HepG2 (cell line): Measurements from ENCODE around the gene BBC3. TPM values are rescaled to one million over a fixed set of nuclear protein-coding genes. Genes with fewer than 3 reads are reported as not detected.

Source experiments
- ATAC-seq: fragments of 200-7000 bp; cut with Tn5 transposase; 3 replicates; pipeline ENCODE4 v1.9.1; 2020; ENCODE audit warnings: mild to moderate bottlenecking, moderate library complexity
- BruUV-seq: library from RNA; stranded (reverse); fragments of 400-500 nt; replicated peaks from 2 replicates; lab custom pipeline; 2021; lab: Mats Ljungman, UMichigan
- CTCF ChIA-PET: fragments of 300-600 bp; formaldehyde crosslinking; extraction: SDS; loops from one replicate; lab custom pipeline; 2021; ENCODE audit warnings: low total read pairs, inconsistent platforms, low intra/inter-chr PET ratio; lab: Yijun Ruan, JAX
- POLR2A ChIA-PET: fragments of 350-600 bp; sonication (Branson Sonifier 250); formaldehyde crosslinking; loops from one replicate; lab custom pipeline; 2020; ENCODE audit warnings: antibody characterized with exemption, inconsistent platforms; lab: Yijun Ruan, JAX
- DNase-seq: peaks from one replicate; pipeline ENCODE4 v3.0.0-alpha.2; 2015; ENCODE audit warnings: low spot score
- FAIRE-seq: peaks from 3 replicates; lab custom pipeline; 2011; peaks lifted over from hg19 to GRCh38; lab: Jason Lieb, UNC
- H2AFZ ChIP-seq: one replicate; pipeline ENCODE4 v1.6.1; 2011; ENCODE audit warnings: low read length, inconsistent platforms
- H3K27ac ChIP-seq: fragments of 300-600 bp; 3 replicates; pipeline ENCODE4 v1.8.0; 2011; ENCODE audit warnings: mixed run types, mild to moderate bottlenecking, mixed read lengths, low read length, inconsistent platforms; ENCODE audit not compliant: insufficient read depth; ENCODE audit errors: extremely low read length
- H3K27me3 ChIP-seq, 2 experiments: fragments of 200-600 bp in 1 of 2; 2 replicates in 1 of 2; 3 replicates in 1 of 2; pipeline versions ENCODE4 v1.6.0 to v1.8.0; 2011; ENCODE audit warnings: low read length in 2 of 2, mild to moderate bottlenecking in 2 of 2, moderate library complexity in 2 of 2, inconsistent platforms in 1 of 2; ENCODE audit not compliant: insufficient read depth in 2 of 2, control insufficient read depth in 1 of 2
- H3K36me3 ChIP-seq, 2 experiments: fragments of 200-600 bp in 1 of 2; replicated peaks in 1 of 2; 2 replicates in 1 of 2; 3 replicates in 1 of 2; pipeline versions ENCODE4 v1.5.1 to v1.8.0; 2011; ENCODE audit warnings: low read length in 2 of 2, inconsistent platforms in 1 of 2; ENCODE audit not compliant: insufficient read depth in 2 of 2, control insufficient read depth in 1 of 2
- H3K4me1 ChIP-seq: 2 replicates; pipeline ENCODE4 v1.5.1; 2012; ENCODE audit warnings: low read length, inconsistent platforms; ENCODE audit not compliant: insufficient read depth
- H3K4me2 ChIP-seq: 2 replicates; pipeline ENCODE4 v1.6.0; 2011; ENCODE audit warnings: low read depth, low read length, inconsistent platforms
- H3K4me3 ChIP-seq, 3 experiments: fragments of 200-600 bp in 1 of 3; sonication (generic), shearing (Covaris generic) in 1 of 3; replicated peaks in 1 of 3; 2 replicates each; pipeline ENCODE4 v1.5.1; 2011 to 2016; ENCODE audit warnings: low read length in 3 of 3, inconsistent platforms in 2 of 3, low read depth in 2 of 3, mild to moderate bottlenecking in 2 of 3, control low read depth in 1 of 3, mixed read lengths in 1 of 3; ENCODE audit not compliant: insufficient read depth in 1 of 3
- H3K79me2 ChIP-seq: one replicate; pipeline ENCODE4 v1.6.1; 2011; ENCODE audit warnings: low read length, inconsistent platforms; ENCODE audit not compliant: insufficient read depth
- H3K9ac ChIP-seq: 2 replicates; pipeline ENCODE4 v1.6.0; 2011; ENCODE audit warnings: mild to moderate bottlenecking, low read depth, low read length, inconsistent platforms; ENCODE audit not compliant: insufficient read depth
- H3K9me3 ChIP-seq: 2 replicates; pipeline ENCODE4 v1.5.1; 2012; ENCODE audit warnings: mild to moderate bottlenecking, low read length
- H4K20me1 ChIP-seq: 2 replicates; pipeline ENCODE4 v1.6.0; 2011; ENCODE audit warnings: inconsistent platforms, mild to moderate bottlenecking, low read length, moderate library complexity; ENCODE audit not compliant: insufficient read depth
- CBFB ChIP-seq: sonication (generic); formaldehyde crosslinking; IDR thresholded peaks from 2 replicates; pipeline ENCODE4 v1.4.0; 2020; ENCODE audit warnings: missing genetic modification reagents
- DR1 ChIP-seq: sonication (generic); formaldehyde crosslinking; IDR thresholded peaks from 2 replicates; pipeline ENCODE4 v1.8.0; 2021; ENCODE audit warnings: mild to moderate bottlenecking, missing genetic modification reagents, inconsistent platforms
- FOXJ3 ChIP-seq: sonication (generic); formaldehyde crosslinking; IDR thresholded peaks from 2 replicates; pipeline ENCODE4 v1.4.0; 2020; ENCODE audit warnings: missing genetic modification reagents, mild to moderate bottlenecking, borderline replicate concordance
- JUN ChIP-seq: sonication (generic); formaldehyde crosslinking; IDR thresholded peaks from 2 replicates; pipeline ENCODE4 v1.4.0; 2020; ENCODE audit warnings: mild to moderate bottlenecking, missing genetic modification reagents
- MYNN ChIP-seq: sonication (generic); formaldehyde crosslinking; IDR thresholded peaks from 2 replicates; pipeline ENCODE4 v1.4.0; 2020; ENCODE audit warnings: mild to moderate bottlenecking, low read depth, missing genetic modification reagents
- NFYB ChIP-seq: sonication (generic); formaldehyde crosslinking; IDR thresholded peaks from 2 replicates; pipeline ENCODE4 v1.4.0; 2020; ENCODE audit warnings: missing genetic modification reagents
- TCF7L2 ChIP-seq: IDR thresholded peaks from 2 replicates; pipeline ENCODE4 v1.6.1; 2011; ENCODE audit warnings: mild to moderate bottlenecking, low read depth, low read length, moderate library complexity
- TP53 ChIP-seq: sonication (generic); formaldehyde crosslinking; conservative IDR thresholded peaks from 2 replicates; pipeline ENCODE4 v1.4.0; 2020; ENCODE audit warnings: missing genetic modification reagents
- ZIK1 ChIP-seq: sonication (generic); formaldehyde crosslinking; IDR thresholded peaks from 2 replicates; pipeline ENCODE4 v1.5.0; 2020; ENCODE audit warnings: mild to moderate bottlenecking, low read depth, missing genetic modification reagents, borderline replicate concordance
- ZKSCAN1 ChIP-seq: fragments of 150-350 bp; IDR thresholded peaks from 2 replicates; pipeline ENCODE4 v1.6.1; 2014; ENCODE audit warnings: low read length
- ZNF451 ChIP-seq: sonication (generic); formaldehyde crosslinking; IDR thresholded peaks from 2 replicates; pipeline ENCODE4 v1.5.0; 2020; ENCODE audit warnings: mild to moderate bottlenecking, missing genetic modification reagents
- ZNF549 ChIP-seq: sonication (generic); formaldehyde crosslinking; IDR thresholded peaks from 2 replicates; pipeline ENCODE4 v1.5.0; 2020; ENCODE audit warnings: missing genetic modification reagents
- ZNF550 ChIP-seq: sonication (generic); formaldehyde crosslinking; IDR thresholded peaks from 2 replicates; pipeline ENCODE4 v1.4.0; 2020; ENCODE audit warnings: mild to moderate bottlenecking, missing genetic modification reagents, borderline replicate concordance
- ZNF644 ChIP-seq: IDR thresholded peaks from 2 replicates; pipeline ENCODE4 v1.6.1; 2016; ENCODE audit warnings: low read depth
- ZNF724P ChIP-seq: sonication (generic); formaldehyde crosslinking; IDR thresholded peaks from 2 replicates; pipeline ENCODE4 v1.8.0; 2022; ENCODE audit warnings: missing genetic modification reagents, borderline replicate concordance
- WGBS: methylation state at CpG from one replicate; pipeline ENCODE4 v1.1.6; 2017; ENCODE audit warnings: low lambda C conversion rate; 5-methylcytosine and 5-hydroxymethylcytosine counted together
- in situ Hi-C: cut with HindIII; loops from 2 replicates; pipeline ENCODE4 v1.10.0; 2017; ENCODE audit warnings: low pct_unique_long_range_greater_than_20kb; ENCODE audit not compliant: extremely low pct_ligation_motif_present
- intact Hi-C: fragments of 100-400 bp; cut with micrococcal nuclease; formaldehyde crosslinking; loops from one replicate; pipeline ENCODE4 v1.10.0; 2022; ENCODE audit not compliant: unreplicated experiment
- polyA plus RNA-seq, 8 experiments: library from polyadenylated mRNA; depleted of rRNA in 3 of 8; stranded (reverse) in 7 of 8; unstranded in 1 of 8; fragments of >200 nt; fragmentation: Illumina TruSeq in 4 of 8; extraction: Trizol in 4 of 8; gene quantifications; 2 replicates each; pipeline versions ENCODE4 v1.2.1 to v1.2.3, GENCODE V29; 2011 to 2016; ENCODE audit warnings: low read depth in 4 of 8, missing spikeins in 1 of 8, mixed read lengths in 1 of 8; ENCODE audit not compliant: insufficient read depth in 1 of 8
- total RNA-seq, 5 experiments: library from RNA; depleted of rRNA; stranded (reverse); fragments of >200 nt; fragmentation: Illumina TruSeq; extraction: Trizol; gene quantifications; 2 replicates each; pipeline ENCODE4 v1.2.3, GENCODE V29; 2016; ENCODE audit warnings: low read depth in 1 of 5
- TF ChIP-seq, protein P1 (sequence below): sonication (generic); formaldehyde crosslinking; IDR thresholded peaks from 2 replicates; pipeline ENCODE4 v1.4.0; 2020; ENCODE audit warnings: missing genetic modification reagents, borderline replicate concordance
- TF ChIP-seq, protein P2 (sequence below): sonication (generic); formaldehyde crosslinking; conservative IDR thresholded peaks from 2 replicates; pipeline ENCODE4 v1.4.0; 2020; ENCODE audit warnings: mild to moderate bottlenecking, missing genetic modification reagents, moderate library complexity

The BBC3 gene
- total and polyA plus RNA-seq, 2 of the 13 experiments (the other 11 are each of a cell fraction or from before 2014, with no cell fraction given), result 6.1 to 8.8 TPM

DNA sequence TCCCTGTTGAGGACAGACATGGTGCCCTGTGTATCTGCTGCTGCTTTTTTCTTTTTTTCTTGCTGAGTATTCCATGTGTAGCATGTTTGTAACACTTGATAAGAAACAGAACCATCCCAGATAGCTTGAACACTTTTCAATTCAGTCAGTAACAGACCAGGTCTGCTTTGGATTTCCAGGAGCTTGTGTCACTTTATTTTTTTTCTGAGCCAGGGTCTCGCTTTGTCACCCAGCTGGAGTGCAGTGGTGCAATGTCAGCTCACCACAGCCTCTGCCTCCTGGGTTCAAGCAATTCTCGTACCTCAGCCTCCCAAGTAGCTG is 43.7 kb downstream of the BBC3 start (continued):
- no peak for TF ChIP-seq ZNF549 (CRISPR knock-in tag)
- no peak for TF ChIP-seq NFYB (CRISPR knock-in tag)
- TF ChIP-seq ZKSCAN1, result no peak
- no peak for TF ChIP-seq ZNF451 (CRISPR knock-in tag)
- TF ChIP-seq TP53, result no peak
- TF ChIP-seq ZNF724P (CRISPR knock-in tag), result no peak

DNA sequence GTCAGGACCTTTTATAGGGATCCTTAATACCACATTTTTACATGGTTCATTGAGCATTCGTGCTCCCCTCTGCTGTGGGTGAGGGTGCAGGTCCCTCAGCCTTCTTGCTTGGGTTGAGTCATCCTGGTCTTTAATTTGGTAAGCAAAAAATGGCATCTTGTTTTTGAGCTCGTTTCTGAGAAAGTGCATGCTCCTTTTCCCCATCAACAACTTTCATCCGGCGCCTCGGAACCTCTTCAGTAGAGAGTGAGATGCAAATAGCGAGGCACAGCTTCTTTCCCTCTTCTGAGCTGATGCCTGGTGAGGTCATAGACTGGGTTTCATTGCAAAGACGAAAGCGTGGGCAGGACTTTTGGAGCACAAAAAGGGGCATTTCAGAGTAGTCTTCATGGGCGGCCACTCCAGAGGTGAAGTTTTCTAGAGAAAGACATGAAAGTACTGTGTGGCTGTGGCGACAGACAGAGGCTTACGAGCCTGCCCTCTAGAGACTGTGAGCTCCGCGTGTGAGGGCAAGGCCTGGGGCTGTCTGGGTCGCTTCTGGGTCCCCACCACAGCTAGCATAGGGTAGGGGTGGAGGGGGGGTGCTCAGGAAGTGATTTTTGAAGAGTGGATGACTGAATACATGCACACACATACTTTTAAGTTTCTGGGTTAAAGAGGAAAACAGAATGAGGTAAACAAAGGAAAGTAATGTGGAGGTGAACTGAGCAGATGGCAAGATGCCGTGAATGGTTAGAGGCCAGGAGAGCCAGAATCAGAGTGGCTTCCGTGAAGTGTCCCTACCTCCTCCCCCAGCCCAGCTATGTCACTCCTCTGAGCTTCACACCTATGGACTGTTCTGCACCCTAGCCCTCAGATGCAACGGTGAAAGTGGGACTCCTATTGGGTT is 44.3 kb downstream of the BBC3 start:
- no peak for FAIRE-seq
- intact Hi-C loops (no loop called here), in situ Hi-C loops (no loop called here)
- WGBS, result 94% methylated on average over 17 of the region's 17 CpGs
- CTCF ChIA-PET, result no interaction called here
- H3K9ac ChIP-seq, result no peak overlapping the region
- BruUV-seq, result no TSS peak
- no peak for ATAC-seq
- H3K4me2 ChIP-seq, result no peak overlapping the region
- H4K20me1 ChIP-seq, result no peaks in the 10 kb centered on the region
- POLR2A ChIA-PET, result interaction anchor here (0.6 to 1.7 kb wide), 5 partner anchors 24 to 57 kb away, joined by 3 to 4 read pairs (median 3); no protein-coding TSS in a partner anchor
- no peak overlapping the region for H3K4me3 ChIP-seq
- peaks cover 9 to 33% of the 10 kb centered on the region in 2 experiments for H3K36me3 ChIP-seq
- H3K27me3 ChIP-seq, result no peaks in the 10 kb centered on the region
- H3K79me2 ChIP-seq, result peaks cover 6% of the 10 kb centered on the region
- H3K9me3 ChIP-seq, result no peaks in the 10 kb centered on the region
- H3K4me1 ChIP-seq, result peaks cover 65% of the 10 kb centered on the region
- H2AFZ ChIP-seq, result no peak overlapping the region
- peak overlapping the region; percentile 83 for H3K27ac ChIP-seq
- DNase-seq, result no peak
- TF ChIP-seq ZNF549 (CRISPR knock-in tag) (no peak), ZNF644 (CRISPR knock-in tag) (no peak), DR1 (CRISPR knock-in tag) (no peak), ZNF550 (no peak), FOXJ3 (no peak), TCF7L2 (no peak), ZIK1 (CRISPR knock-in tag) (no peak), MYNN (CRISPR knock-in tag) (no peak), CBFB (CRISPR knock-in tag) (no peak), JUN (CRISPR knock-in tag) (no peak)
- TF ChIP-seq, protein P1, sequence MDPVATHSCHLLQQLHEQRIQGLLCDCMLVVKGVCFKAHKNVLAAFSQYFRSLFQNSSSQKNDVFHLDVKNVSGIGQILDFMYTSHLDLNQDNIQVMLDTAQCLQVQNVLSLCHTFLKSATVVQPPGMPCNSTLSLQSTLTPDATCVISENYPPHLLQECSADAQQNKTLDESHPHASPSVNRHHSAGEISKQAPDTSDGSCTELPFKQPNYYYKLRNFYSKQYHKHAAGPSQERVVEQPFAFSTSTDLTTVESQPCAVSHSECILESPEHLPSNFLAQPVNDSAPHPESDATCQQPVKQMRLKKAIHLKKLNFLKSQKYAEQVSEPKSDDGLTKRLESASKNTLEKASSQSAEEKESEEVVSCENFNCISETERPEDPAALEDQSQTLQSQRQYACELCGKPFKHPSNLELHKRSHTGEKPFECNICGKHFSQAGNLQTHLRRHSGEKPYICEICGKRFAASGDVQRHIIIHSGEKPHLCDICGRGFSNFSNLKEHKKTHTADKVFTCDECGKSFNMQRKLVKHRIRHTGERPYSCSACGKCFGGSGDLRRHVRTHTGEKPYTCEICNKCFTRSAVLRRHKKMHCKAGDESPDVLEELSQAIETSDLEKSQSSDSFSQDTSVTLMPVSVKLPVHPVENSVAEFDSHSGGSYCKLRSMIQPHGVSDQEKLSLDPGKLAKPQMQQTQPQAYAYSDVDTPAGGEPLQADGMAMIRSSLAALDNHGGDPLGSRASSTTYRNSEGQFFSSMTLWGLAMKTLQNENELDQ (CRISPR knock-in tag), result no peak
- TF ChIP-seq, protein P2, sequence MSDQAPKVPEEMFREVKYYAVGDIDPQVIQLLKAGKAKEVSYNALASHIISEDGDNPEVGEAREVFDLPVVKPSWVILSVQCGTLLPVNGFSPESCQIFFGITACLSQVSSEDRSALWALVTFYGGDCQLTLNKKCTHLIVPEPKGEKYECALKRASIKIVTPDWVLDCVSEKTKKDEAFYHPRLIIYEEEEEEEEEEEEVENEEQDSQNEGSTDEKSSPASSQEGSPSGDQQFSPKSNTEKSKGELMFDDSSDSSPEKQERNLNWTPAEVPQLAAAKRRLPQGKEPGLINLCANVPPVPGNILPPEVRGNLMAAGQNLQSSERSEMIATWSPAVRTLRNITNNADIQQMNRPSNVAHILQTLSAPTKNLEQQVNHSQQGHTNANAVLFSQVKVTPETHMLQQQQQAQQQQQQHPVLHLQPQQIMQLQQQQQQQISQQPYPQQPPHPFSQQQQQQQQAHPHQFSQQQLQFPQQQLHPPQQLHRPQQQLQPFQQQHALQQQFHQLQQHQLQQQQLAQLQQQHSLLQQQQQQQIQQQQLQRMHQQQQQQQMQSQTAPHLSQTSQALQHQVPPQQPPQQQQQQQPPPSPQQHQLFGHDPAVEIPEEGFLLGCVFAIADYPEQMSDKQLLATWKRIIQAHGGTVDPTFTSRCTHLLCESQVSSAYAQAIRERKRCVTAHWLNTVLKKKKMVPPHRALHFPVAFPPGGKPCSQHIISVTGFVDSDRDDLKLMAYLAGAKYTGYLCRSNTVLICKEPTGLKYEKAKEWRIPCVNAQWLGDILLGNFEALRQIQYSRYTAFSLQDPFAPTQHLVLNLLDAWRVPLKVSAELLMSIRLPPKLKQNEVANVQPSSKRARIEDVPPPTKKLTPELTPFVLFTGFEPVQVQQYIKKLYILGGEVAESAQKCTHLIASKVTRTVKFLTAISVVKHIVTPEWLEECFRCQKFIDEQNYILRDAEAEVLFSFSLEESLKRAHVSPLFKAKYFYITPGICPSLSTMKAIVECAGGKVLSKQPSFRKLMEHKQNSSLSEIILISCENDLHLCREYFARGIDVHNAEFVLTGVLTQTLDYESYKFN (CRISPR knock-in tag), result no peak
